Karpas-422 (cell line): ENCODE data around the gene SAMD4B. TPM values are rescaled to one million over a fixed set of nuclear protein-coding genes. Genes with fewer than 3 reads are reported as not detected.
A peak's percentile ranks its signal among the peaks of the same experiment; 100 is the strongest.

Experiments used
- DNase-seq: peaks from one replicate; pipeline ENCODE4 v3.0.0-alpha.2; 2015
- H2AFZ ChIP-seq: fragments of 200-600 bp; sonication (generic); 2 replicates; pipeline ENCODE4 v1.6.1; 2014; ENCODE audit warnings: antibody characterized with exemption, low read length, mixed read lengths
- H3K27ac ChIP-seq: fragments of 200-600 bp; sonication (generic); 2 replicates; pipeline ENCODE4 v1.5.1; 2014; ENCODE audit warnings: mild to moderate bottlenecking, low read length, moderate library complexity
- H3K27me3 ChIP-seq: fragments of 200-600 bp; sonication (generic); 2 replicates; pipeline ENCODE4 v1.6.1; 2014; ENCODE audit warnings: low read length, mixed read lengths
- H3K36me3 ChIP-seq: fragments of 200-600 bp; sonication (generic); 2 replicates; pipeline ENCODE4 v1.6.1; 2014; ENCODE audit warnings: low read length, mixed read lengths; ENCODE audit not compliant: insufficient read depth
- H3K4me1 ChIP-seq: fragments of 200-600 bp; sonication (generic); 2 replicates; pipeline ENCODE4 v1.6.1; 2014; ENCODE audit warnings: mild to moderate bottlenecking, low read length, mixed read lengths
- H3K4me2 ChIP-seq: fragments of 200-600 bp; sonication (generic); 2 replicates; pipeline ENCODE4 v1.6.1; 2014; ENCODE audit warnings: low read length, low read depth, mild to moderate bottlenecking; ENCODE audit not compliant: poor library complexity, severe bottlenecking
- H3K4me3 ChIP-seq: fragments of 200-600 bp; sonication (generic); 2 replicates; pipeline ENCODE4 v1.5.1; 2014; ENCODE audit warnings: mild to moderate bottlenecking, antibody characterized with exemption, low read length, mixed read lengths
- H3K79me2 ChIP-seq: fragments of 200-600 bp; sonication (generic); 2 replicates; pipeline ENCODE4 v1.6.1; 2014; ENCODE audit warnings: mild to moderate bottlenecking, low read length, mixed read lengths
- H3K9ac ChIP-seq: fragments of 200-600 bp; sonication (generic); 2 replicates; pipeline ENCODE4 v1.6.0; 2014; ENCODE audit warnings: low read length
- H3K9me2 ChIP-seq: fragments of 200-600 bp; sonication (generic), shearing (Covaris generic); replicated peaks from 2 replicates; pipeline ENCODE4 v1.6.0; 2014; ENCODE audit warnings: mild to moderate bottlenecking, low read length, moderate library complexity; ENCODE audit not compliant: insufficient read depth
- H3K9me3 ChIP-seq: fragments of 300-700, 200-600 bp; sonication (generic); 2 replicates; pipeline ENCODE4 v1.6.1; 2014; ENCODE audit warnings: low read length, mixed read lengths
- H4K20me1 ChIP-seq: fragments of 200-600 bp; sonication (generic); 2 replicates; pipeline ENCODE4 v1.6.1; 2014; ENCODE audit warnings: mild to moderate bottlenecking, antibody characterized with exemption, low read length, low read depth; ENCODE audit not compliant: insufficient read depth
- total RNA-seq: library from RNA; depleted of rRNA; stranded (reverse); fragments of >200 nt; shearing (Covaris generic); gene quantifications from 2 replicates; pipeline ENCODE4 v1.2.3, GENCODE V29; 2014; ENCODE audit warnings: low replicate concordance

The SAMD4B gene
- total RNA-seq, 1 experiment from 2014 or later: 50.9 TPM

- no peak overlapping the region for H3K4me2 ChIP-seq
These were observed 20.7 kb downstream of the SAMD4B start for GRCh38 chr19:39362682-39363657.

GRCh38 chr19:39363901-39364457, 21.8 kb downstream of the SAMD4B start:
- DNase-seq: peak; percentile 50
- H3K9ac ChIP-seq: no peak overlapping the region

More at GRCh38 chr19:39362682-39363657, 20.7 kb downstream of the SAMD4B start:
- peak overlapping the region; percentile 10; the same call in 1 of the 2 replicates for H3K27ac ChIP-seq
- H3K27me3 ChIP-seq: no peaks in the 10 kb centered on the region
- no peaks in the 10 kb centered on the region for H3K9me3 ChIP-seq
- peaks cover 8% of the 10 kb centered on the region; the same call in 1 of the 2 replicates for H4K20me1 ChIP-seq
- DNase-seq: no peak
- peaks cover 7% of the 10 kb centered on the region for H3K79me2 ChIP-seq
- no peak overlapping the region for H2AFZ ChIP-seq
- no peak overlapping the region for H3K9ac ChIP-seq
- H3K4me3 ChIP-seq: no peak overlapping the region
- H3K4me1 ChIP-seq: peaks cover 24% of the 10 kb centered on the region
- peaks cover 23% of the 10 kb centered on the region; the same call in 1 of the 2 replicates for H3K36me3 ChIP-seq
- H3K9me2 ChIP-seq: no peaks in the 10 kb centered on the region

GRCh38 chr19:39365531-39365930, 23.3 kb downstream of the SAMD4B start:
- Histone ChIP-seq H3K9me3 (no peaks in the 10 kb centered on the region), H3K27ac (no peak overlapping the region), H4K20me1 (peaks cover 7% of the 10 kb centered on the region; the same call in 1 of the 2 replicates), H3K79me2 (peaks cover 4% of the 10 kb centered on the region), H3K9me2 (no peaks in the 10 kb centered on the region), H3K4me3 (no peak overlapping the region), H3K4me2 (no peak overlapping the region), H3K9ac (no peak overlapping the region), H3K36me3 (peaks cover 14% of the 10 kb centered on the region; the same call in 1 of the 2 replicates), H2AFZ (no peak overlapping the region), H3K27me3 (no peaks in the 10 kb centered on the region), H3K4me1 (peaks cover 24% of the 10 kb centered on the region)
- no peak for DNase-seq

More at GRCh38 chr19:39363901-39364457, 21.8 kb downstream of the SAMD4B start:
- Histone ChIP-seq H2AFZ (no peak overlapping the region), H3K9me3 (no peaks in the 10 kb centered on the region), H4K20me1 (peaks cover 8% of the 10 kb centered on the region; the same call in 1 of the 2 replicates), H3K9me2 (no peaks in the 10 kb centered on the region), H3K27me3 (no peaks in the 10 kb centered on the region), H3K4me2 (no peak overlapping the region), H3K79me2 (peaks cover 7% of the 10 kb centered on the region), H3K4me3 (no peak overlapping the region), H3K4me1 (peaks cover 24% of the 10 kb centered on the region), H3K27ac (no peak overlapping the region), H3K36me3 (peaks cover 19% of the 10 kb centered on the region; the same call in 1 of the 2 replicates)

GRCh38 chr19:39369200-39369599, 27.0 kb downstream of the SAMD4B start:
- Histone ChIP-seq H4K20me1 (0 out of 2 replicates have a peak, but pooled peaks cover 4% of the 10 kb centered on the region), H3K9ac (no peak overlapping the region)

GRCh38 chr19:39370735-39371134, 28.5 kb downstream of the SAMD4B start:
- no peak overlapping the region for H3K9ac ChIP-seq
- no peaks in the 10 kb centered on the region for H3K79me2 ChIP-seq
- no peak for DNase-seq
- H3K27ac ChIP-seq: no peak overlapping the region
- H3K4me1 ChIP-seq: no peaks in the 10 kb centered on the region
- H4K20me1 ChIP-seq: peaks cover under 1% of the 10 kb centered on the region; the same call in 1 of the 2 replicates
- no peaks in the 10 kb centered on the region for H3K9me3 ChIP-seq
- no peak overlapping the region for H3K4me3 ChIP-seq
- H3K9me2 ChIP-seq: no peaks in the 10 kb centered on the region
- H3K27me3 ChIP-seq: no peaks in the 10 kb centered on the region
- H3K4me2 ChIP-seq: no peak overlapping the region
- H2AFZ ChIP-seq: no peak overlapping the region
- H3K36me3 ChIP-seq: peaks cover 16% of the 10 kb centered on the region; the same call in 1 of the 2 replicates

More at GRCh38 chr19:39369200-39369599, 27.0 kb downstream of the SAMD4B start:
- Histone ChIP-seq H3K4me2 (no peak overlapping the region), H3K4me3 (no peak overlapping the region), H3K79me2 (no peaks in the 10 kb centered on the region), H3K9me3 (no peaks in the 10 kb centered on the region), H3K9me2 (no peaks in the 10 kb centered on the region), H3K27me3 (no peaks in the 10 kb centered on the region), H3K27ac (no peak overlapping the region), H3K4me1 (no peaks in the 10 kb centered on the region), H2AFZ (no peak overlapping the region), H3K36me3 (peaks cover 18% of the 10 kb centered on the region; the same call in 1 of the 2 replicates)
- no peak for DNase-seq

GRCh38 chr19:39372047-39372802, 30.0 kb downstream of the SAMD4B start:
- Histone ChIP-seq H3K4me1 (no peaks in the 10 kb centered on the region), H3K4me3 (no peak overlapping the region), H3K4me2 (no peak overlapping the region), H3K9me3 (no peaks in the 10 kb centered on the region), H2AFZ (no peak overlapping the region), H3K79me2 (no peaks in the 10 kb centered on the region), H3K9me2 (no peaks in the 10 kb centered on the region), H3K9ac (no peak overlapping the region), H3K36me3 (peaks cover 16% of the 10 kb centered on the region; the same call in 1 of the 2 replicates), H4K20me1 (no peaks in the 10 kb centered on the region; the same call in 1 of the 2 replicates), H3K27ac (no peak overlapping the region), H3K27me3 (no peaks in the 10 kb centered on the region)
- DNase-seq: no peak

GRCh38 chr19:39372941-39373340, 30.7 kb downstream of the SAMD4B start:
- no peaks in the 10 kb centered on the region for H3K9me2 ChIP-seq
- no peaks in the 10 kb centered on the region for H3K27me3 ChIP-seq
- H3K4me3 ChIP-seq: no peak overlapping the region
- H3K4me2 ChIP-seq: no peak overlapping the region
- peaks cover 16% of the 10 kb centered on the region; the same call in 1 of the 2 replicates for H3K36me3 ChIP-seq
- H3K9ac ChIP-seq: no peak overlapping the region
- no peak for DNase-seq
- no peaks in the 10 kb centered on the region for H3K79me2 ChIP-seq
- H2AFZ ChIP-seq: no peak overlapping the region
- H4K20me1 ChIP-seq: no peaks in the 10 kb centered on the region; the same call in 1 of the 2 replicates
- no peaks in the 10 kb centered on the region for H3K9me3 ChIP-seq
- H3K4me1 ChIP-seq: no peaks in the 10 kb centered on the region
- H3K27ac ChIP-seq: no peak overlapping the region
